ENCODE data around the gene RASAL2.

RASAL2 gene

GRCh38 chr1:178528953-178529335, 435.0 kb downstream of the RASAL2 start:
- DNase-seq, result no peak

GRCh38 chr1:178529364-178530036, 435.6 kb downstream of the RASAL2 start:
- DNase-seq, result no peak

- DNase-seq, result peak in 1 of 3 experiments; percentile 17
Measured at GRCh38 chr1:178530037-178530402, 436.1 kb downstream of the RASAL2 start.

GRCh38 chr1:178530502-178530901, 436.6 kb downstream of the RASAL2 start:
- no peak for DNase-seq

- DNase-seq, result peak in 1 of 3 experiments; percentile 77
Measured at GRCh38 chr1:178531887-178532286, 438.0 kb downstream of the RASAL2 start.

- peak; percentile 70 to 94 (median 87) for DNase-seq
Measured at GRCh38 chr1:178532392-178532791, 438.5 kb downstream of the RASAL2 start.

- peak in 1 of 3 experiments; percentile 21 for DNase-seq
Measured at GRCh38 chr1:178533121-178533946, 439.4 kb downstream of the RASAL2 start.

Data from NCI-H1417 (cell line).